HepG2 (cell line): Measurements from ENCODE around the gene ZNF440. TPM values are rescaled to one million over a fixed set of nuclear protein-coding genes. Genes with fewer than 3 reads are reported as not detected.
A peak's percentile ranks its signal among the peaks of the same experiment; 100 is the strongest.

Source experiments
- ASH2L ChIP-seq: fragments of 300-600, 200-600 bp; sonication (generic); IDR thresholded peaks from 2 replicates; pipeline ENCODE4 v1.7.0; 2017; ENCODE audit warnings: low read depth, mild to moderate bottlenecking, moderate library complexity, mixed read lengths, low read length; ENCODE audit not compliant: insufficient read length
- BRCA1 ChIP-seq: sonication (generic); formaldehyde crosslinking; IDR thresholded peaks from 2 replicates; pipeline ENCODE4 v1.4.0; 2020; ENCODE audit warnings: missing genetic modification reagents
- CHCHD3 ChIP-seq: sonication (generic); formaldehyde crosslinking; IDR thresholded peaks from 2 replicates; pipeline ENCODE4 v1.8.0; 2022; ENCODE audit warnings: mild to moderate bottlenecking, missing genetic modification reagents, moderate library complexity
- EP300 ChIP-seq, 3 experiments: sonication (generic) in 1 of 3; formaldehyde crosslinking in 1 of 3; IDR thresholded peaks; 2 replicates each; pipeline versions ENCODE4 v1.5.1 to v1.6.1; 2011 to 2020; ENCODE audit warnings: low read depth in 2 of 3, low read length in 2 of 3, borderline replicate concordance in 1 of 3, improper control_type of control experiment in 1 of 3, mild to moderate bottlenecking in 1 of 3, missing genetic modification reagents in 1 of 3, moderate library complexity in 1 of 3
- MIXL1 ChIP-seq: IDR thresholded peaks from 2 replicates; pipeline ENCODE4 v1.6.1; 2016
- MXD1 ChIP-seq: sonication (generic); formaldehyde crosslinking; IDR thresholded peaks from 2 replicates; pipeline ENCODE4 v1.4.0; 2020; ENCODE audit warnings: mild to moderate bottlenecking, missing genetic modification reagents
- RNF219 ChIP-seq: sonication (generic); formaldehyde crosslinking; IDR thresholded peaks from 2 replicates; pipeline ENCODE4 v1.5.0; 2020; ENCODE audit warnings: mild to moderate bottlenecking, missing genetic modification reagents
- SMAD3 ChIP-seq: sonication (generic); formaldehyde crosslinking; IDR thresholded peaks from 2 replicates; pipeline ENCODE4 v1.4.0; 2020; ENCODE audit warnings: missing genetic modification reagents
- TBL1XR1 ChIP-seq: fragments of 150-350 bp; IDR thresholded peaks from 2 replicates; pipeline ENCODE4 v1.6.1; 2014; ENCODE audit warnings: borderline replicate concordance, low read length; ENCODE audit not compliant: partially characterized antibody
- ZFP1 ChIP-seq: IDR thresholded peaks from 2 replicates; pipeline ENCODE4 v1.6.1; 2016
- ZNF230 ChIP-seq: sonication (generic); formaldehyde crosslinking; IDR thresholded peaks from 2 replicates; pipeline ENCODE4 v1.4.0; 2020; ENCODE audit warnings: mild to moderate bottlenecking, missing genetic modification reagents
- ZNF501 ChIP-seq: sonication (generic); formaldehyde crosslinking; IDR thresholded peaks from 2 replicates; pipeline ENCODE4 v1.5.1; 2020; ENCODE audit warnings: mild to moderate bottlenecking, moderate library complexity, missing genetic modification reagents
- ZNF558 ChIP-seq: sonication (generic); formaldehyde crosslinking; IDR thresholded peaks from 2 replicates; pipeline ENCODE4 v1.9.0; 2022; ENCODE audit warnings: mild to moderate bottlenecking, missing genetic modification reagents, borderline replicate concordance
- ZNF589 ChIP-seq: sonication (generic); formaldehyde crosslinking; conservative IDR thresholded peaks from 2 replicates; pipeline ENCODE4 v1.8.0; 2022; ENCODE audit warnings: mild to moderate bottlenecking, moderate library complexity, missing genetic modification reagents
- polyA plus RNA-seq, 8 experiments: library from polyadenylated mRNA; depleted of rRNA in 3 of 8; stranded (reverse) in 7 of 8; unstranded in 1 of 8; fragments of >200 nt; fragmentation: Illumina TruSeq in 4 of 8; extraction: Trizol in 4 of 8; gene quantifications; 2 replicates each; pipeline versions ENCODE4 v1.2.1 to v1.2.3, GENCODE V29; 2011 to 2016; ENCODE audit warnings: low read depth in 4 of 8, missing spikeins in 1 of 8, mixed read lengths in 1 of 8; ENCODE audit not compliant: insufficient read depth in 1 of 8
- total RNA-seq, 5 experiments: library from RNA; depleted of rRNA; stranded (reverse); fragments of >200 nt; fragmentation: Illumina TruSeq; extraction: Trizol; gene quantifications; 2 replicates each; pipeline ENCODE4 v1.2.3, GENCODE V29; 2016; ENCODE audit warnings: low read depth in 1 of 5
- TF ChIP-seq, protein P1 (sequence below): sonication (generic); formaldehyde crosslinking; conservative IDR thresholded peaks from 2 replicates; pipeline ENCODE4 v1.4.0; 2020; ENCODE audit warnings: mild to moderate bottlenecking, missing genetic modification reagents, moderate library complexity
- TF ChIP-seq, protein P2 (sequence below): sonication (generic); formaldehyde crosslinking; IDR thresholded peaks from 2 replicates; pipeline ENCODE4 v1.5.0; 2020; ENCODE audit warnings: mild to moderate bottlenecking, missing genetic modification reagents
- TF ChIP-seq, protein P3 (sequence below): IDR thresholded peaks from 2 replicates; pipeline ENCODE4 v1.6.1; 2018; ENCODE audit warnings: missing genetic modification reagents

The ZNF440 gene
- total and polyA plus RNA-seq, 2 of the 13 experiments (the other 11 are each of a cell fraction or from before 2014, with no cell fraction given), result 2.7 to 12.4 TPM

- TF ChIP-seq ZFP1 (CRISPR knock-in tag) (no peak), EP300 (IDR thresholded peaks at IDR 0.05; ENCODE audit: low read depth in 2 of 2, low read length in 2 of 2) (no peak), EP300 (CRISPR knock-in tag; IDR thresholded peaks at IDR 0.05; ENCODE audit: borderline replicate concordance) (no peak), ZNF230 (CRISPR knock-in tag) (no peak), ZNF589 (CRISPR knock-in tag) (no peak), RNF219 (CRISPR knock-in tag) (no peak; the same call in 1 of the 2 replicates), CHCHD3 (CRISPR knock-in tag) (no peak), TBL1XR1 (no peak), ASH2L (peak; percentile 28), BRCA1 (CRISPR knock-in tag) (no peak), MIXL1 (CRISPR knock-in tag) (no peak), MXD1 (CRISPR knock-in tag) (no peak), SMAD3 (CRISPR knock-in tag) (peak; percentile 35; the same call in 1 of the 2 replicates), ZNF558 (CRISPR knock-in tag) (no peak), ZNF501 (CRISPR knock-in tag) (no peak; the same call in 1 of the 2 replicates)
- TF ChIP-seq, protein P1, sequence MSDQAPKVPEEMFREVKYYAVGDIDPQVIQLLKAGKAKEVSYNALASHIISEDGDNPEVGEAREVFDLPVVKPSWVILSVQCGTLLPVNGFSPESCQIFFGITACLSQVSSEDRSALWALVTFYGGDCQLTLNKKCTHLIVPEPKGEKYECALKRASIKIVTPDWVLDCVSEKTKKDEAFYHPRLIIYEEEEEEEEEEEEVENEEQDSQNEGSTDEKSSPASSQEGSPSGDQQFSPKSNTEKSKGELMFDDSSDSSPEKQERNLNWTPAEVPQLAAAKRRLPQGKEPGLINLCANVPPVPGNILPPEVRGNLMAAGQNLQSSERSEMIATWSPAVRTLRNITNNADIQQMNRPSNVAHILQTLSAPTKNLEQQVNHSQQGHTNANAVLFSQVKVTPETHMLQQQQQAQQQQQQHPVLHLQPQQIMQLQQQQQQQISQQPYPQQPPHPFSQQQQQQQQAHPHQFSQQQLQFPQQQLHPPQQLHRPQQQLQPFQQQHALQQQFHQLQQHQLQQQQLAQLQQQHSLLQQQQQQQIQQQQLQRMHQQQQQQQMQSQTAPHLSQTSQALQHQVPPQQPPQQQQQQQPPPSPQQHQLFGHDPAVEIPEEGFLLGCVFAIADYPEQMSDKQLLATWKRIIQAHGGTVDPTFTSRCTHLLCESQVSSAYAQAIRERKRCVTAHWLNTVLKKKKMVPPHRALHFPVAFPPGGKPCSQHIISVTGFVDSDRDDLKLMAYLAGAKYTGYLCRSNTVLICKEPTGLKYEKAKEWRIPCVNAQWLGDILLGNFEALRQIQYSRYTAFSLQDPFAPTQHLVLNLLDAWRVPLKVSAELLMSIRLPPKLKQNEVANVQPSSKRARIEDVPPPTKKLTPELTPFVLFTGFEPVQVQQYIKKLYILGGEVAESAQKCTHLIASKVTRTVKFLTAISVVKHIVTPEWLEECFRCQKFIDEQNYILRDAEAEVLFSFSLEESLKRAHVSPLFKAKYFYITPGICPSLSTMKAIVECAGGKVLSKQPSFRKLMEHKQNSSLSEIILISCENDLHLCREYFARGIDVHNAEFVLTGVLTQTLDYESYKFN (CRISPR knock-in tag), result peak; percentile 30; the same call in 1 of the 2 replicates
- TF ChIP-seq, protein P2, sequence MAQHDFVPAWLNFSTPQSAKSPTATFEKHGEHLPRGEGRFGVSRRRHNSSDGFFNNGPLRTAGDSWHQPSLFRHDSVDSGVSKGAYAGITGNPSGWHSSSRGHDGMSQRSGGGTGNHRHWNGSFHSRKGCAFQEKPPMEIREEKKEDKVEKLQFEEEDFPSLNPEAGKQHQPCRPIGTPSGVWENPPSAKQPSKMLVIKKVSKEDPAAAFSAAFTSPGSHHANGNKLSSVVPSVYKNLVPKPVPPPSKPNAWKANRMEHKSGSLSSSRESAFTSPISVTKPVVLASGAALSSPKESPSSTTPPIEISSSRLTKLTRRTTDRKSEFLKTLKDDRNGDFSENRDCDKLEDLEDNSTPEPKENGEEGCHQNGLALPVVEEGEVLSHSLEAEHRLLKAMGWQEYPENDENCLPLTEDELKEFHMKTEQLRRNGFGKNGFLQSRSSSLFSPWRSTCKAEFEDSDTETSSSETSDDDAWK, result no peak
- TF ChIP-seq, protein P3, sequence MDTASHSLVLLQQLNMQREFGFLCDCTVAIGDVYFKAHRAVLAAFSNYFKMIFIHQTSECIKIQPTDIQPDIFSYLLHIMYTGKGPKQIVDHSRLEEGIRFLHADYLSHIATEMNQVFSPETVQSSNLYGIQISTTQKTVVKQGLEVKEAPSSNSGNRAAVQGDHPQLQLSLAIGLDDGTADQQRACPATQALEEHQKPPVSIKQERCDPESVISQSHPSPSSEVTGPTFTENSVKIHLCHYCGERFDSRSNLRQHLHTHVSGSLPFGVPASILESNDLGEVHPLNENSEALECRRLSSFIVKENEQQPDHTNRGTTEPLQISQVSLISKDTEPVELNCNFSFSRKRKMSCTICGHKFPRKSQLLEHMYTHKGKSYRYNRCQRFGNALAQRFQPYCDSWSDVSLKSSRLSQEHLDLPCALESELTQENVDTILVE, result peak; percentile 29; the same call in 1 of the 2 replicates
These were observed 15.4 kb upstream of the ZNF440 start, which contains the start of gene ZNF491 (continued) for GRCh38 chr19:11798391-11799330.
